GM19239 (cell line): Measurements from ENCODE around the gene INTS1.
A peak's percentile ranks its signal among the peaks of the same experiment; 100 is the strongest.

Experiments
- DNase-seq: peaks from one replicate; pipeline ENCODE4 v3.0.0; 2011; ENCODE audit warnings: low spot score; ENCODE audit not compliant: insufficient read length
- FAIRE-seq: peaks from 2 replicates; lab custom pipeline; 2011; peaks lifted over from hg19 to GRCh38; lab: Jason Lieb, UNC

INTS1 gene

DNA sequence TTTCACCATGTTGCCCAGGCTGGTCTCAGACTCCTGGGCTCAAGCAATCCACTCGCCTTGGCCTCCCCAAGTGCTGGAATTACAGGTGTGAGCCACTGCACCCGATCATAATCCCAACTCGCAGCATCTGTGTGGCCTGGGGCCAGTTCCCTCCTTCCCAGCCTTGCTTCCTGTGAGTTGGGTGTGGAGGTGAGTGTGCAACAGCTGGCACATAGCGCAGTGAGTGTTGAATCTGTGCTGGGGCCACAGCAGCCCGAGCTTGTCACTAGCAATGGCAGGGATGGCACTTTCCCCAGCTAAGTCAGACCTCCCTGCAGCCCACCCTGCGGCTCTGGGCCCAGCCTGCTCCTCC, 39.6 kb upstream of the INTS1 start:
- FAIRE-seq (no peak), DNase-seq (no peak)

DNA sequence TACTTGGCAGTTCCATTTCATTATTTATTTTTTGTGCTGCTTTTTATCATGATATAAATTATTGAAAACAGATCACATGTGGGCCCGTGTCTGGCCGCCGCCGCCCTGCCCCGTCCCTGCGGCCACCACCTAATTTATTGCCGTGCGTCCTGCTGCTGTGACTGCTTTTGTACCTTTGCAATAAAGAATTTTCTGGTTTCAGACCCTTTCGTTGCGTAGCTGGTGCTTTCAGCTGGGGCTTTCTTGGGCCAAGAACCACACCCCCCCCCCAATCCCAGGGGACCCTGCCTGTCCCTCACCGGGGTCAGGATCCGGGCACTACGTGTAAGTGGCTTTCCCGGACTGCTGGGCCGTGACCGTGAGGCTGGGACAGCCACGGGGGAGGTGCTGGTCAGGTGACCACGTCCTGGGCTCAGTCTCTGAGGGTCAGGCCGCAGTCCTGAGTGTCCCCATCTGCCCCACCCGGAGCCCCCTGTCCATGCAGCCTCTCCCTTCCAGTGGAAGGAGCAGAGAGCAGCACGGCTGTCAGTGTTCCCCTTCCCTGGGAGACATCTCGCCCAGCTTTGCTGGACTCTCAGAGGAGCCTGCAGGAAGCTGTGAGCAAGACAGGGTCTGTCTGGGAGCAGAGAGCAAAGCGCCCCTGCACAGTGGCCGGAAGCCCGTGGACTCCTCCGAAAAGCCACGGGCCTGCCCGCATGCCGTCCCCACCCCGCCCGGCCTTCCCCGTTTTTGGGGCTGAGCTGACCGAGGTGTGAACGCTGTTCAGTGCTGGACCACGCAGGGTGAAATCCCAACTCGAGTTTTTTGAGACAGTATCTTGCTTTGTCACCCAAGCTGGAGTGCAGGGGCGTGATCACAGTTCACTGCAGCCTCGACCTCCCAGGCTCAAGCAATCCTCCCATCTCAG, 38.9 kb upstream of the INTS1 start:
- FAIRE-seq = no peak
- no peak for DNase-seq

DNA sequence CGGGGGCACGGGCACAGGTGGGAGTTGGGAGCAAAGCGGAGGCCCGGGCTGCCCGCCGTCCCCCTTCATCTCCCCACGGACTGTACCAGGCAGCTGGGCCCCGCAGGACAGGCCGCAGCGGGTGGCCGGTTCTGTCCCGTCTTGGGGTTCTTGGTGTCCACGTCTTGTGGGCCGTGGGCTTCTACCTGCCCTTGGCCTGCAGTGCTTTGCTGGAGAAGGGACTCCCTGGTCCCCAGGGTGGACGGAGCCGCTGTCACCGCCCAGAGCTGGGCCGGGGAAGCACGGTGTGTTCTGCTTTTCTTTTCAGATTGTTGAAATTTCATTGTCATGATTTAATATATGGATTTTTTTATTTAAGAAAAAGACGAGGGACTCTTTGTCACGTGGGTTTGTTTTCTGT, 38.1 kb upstream of the INTS1 start:
- FAIRE-seq = no peak
- DNase-seq = no peak

DNA sequence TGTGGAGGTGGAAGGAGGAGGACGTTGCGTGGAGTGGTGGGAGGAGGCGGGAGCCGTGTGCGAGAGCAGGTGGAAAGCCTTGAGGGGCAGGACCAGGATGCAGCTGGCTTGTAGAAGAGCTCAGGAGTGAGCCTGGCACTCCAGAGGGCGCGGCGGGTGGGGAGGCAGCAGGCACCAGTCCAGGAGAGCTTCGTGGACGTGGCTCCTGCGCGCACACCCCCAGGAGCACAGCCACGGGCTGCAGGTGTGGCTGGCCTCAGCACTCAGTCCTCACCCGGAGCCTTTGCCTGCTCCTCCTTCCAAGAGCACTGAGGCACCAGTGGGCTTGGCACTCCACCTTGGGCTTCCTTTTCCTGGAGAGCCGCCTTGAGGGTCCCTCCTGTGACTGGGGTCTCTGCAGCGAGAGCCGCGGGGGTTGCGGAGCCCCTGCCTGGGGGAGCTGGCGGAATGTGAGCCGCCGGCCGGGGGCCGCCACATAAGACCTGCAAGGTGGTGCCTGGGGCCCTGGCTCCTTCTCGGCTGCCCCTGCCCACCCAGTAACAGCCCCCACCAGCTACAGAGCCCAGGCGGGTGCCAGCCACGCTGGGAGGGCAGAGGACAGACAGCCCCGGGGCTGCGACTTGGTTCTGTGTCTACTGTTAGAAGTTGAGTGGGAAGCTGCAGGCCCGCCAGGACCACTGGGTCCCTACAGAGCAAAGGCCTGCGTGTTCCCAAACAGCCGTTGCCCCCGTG, 37.4 kb upstream of the INTS1 start:
- DNase-seq = no peak
- no peak for FAIRE-seq

DNA sequence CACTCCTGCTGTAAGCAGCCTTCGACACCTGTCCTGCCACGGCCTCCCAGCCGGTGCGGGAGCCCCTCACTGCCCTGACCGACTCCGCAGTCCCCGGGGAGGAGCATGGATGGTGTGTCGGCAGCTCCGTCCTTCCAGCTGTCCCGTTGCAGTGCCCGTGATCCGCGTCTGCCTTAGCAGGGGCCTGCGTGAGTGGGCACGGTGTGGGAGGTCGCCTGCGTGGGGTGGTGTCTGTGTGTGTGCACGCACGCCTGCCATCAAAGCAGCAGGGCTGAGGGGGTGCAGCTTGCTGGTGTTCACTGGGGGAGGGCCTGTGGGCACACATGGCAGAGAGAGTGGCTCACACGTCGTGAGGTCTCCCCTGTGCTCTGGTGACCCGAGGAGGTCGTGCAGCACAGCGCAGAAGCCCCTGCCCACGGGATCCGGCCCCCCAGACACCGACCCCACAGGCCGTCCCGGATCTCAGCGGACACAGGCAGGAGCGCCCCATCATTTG, 36.6 kb upstream of the INTS1 start:
- FAIRE-seq (no peak), DNase-seq (no peak)

DNA sequence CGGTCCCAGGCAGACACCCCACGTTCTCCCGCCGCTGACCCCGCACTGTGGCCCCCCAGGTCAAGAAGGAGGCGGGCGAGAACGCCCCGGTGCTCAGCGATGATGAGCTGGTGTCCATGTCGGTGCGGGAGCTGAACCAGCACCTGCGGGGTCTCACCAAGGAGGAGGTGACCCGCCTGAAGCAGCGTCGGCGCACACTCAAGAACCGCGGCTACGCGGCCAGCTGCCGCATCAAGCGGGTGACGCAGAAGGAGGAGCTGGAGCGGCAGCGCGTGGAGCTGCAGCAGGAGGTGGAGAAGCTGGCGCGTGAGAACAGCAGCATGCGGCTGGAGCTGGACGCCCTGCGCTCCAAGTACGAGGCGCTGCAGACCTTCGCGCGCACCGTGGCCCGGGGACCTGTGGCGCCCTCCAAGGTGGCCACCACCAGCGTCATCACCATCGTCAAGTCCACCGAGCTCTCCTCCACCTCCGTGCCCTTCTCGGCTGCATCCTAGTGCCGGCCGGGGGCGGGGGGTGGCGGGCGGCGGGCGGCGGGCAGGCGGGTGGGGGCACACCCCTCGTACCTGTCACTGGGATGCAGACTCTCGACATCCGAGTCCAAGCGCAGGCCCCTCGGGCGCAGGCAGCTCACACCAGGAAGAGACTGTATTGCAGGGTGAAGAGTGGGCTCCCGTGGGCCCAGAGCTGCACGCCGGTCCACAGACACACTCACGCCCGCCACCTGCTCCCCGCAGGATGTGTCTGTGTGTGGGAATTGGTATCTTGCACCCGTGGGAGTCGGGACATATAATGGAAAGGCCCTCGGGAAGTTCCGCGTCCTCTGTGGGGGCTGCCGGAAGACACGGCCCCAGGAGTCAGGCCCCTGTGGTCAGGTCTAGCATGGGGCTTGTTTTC, 35.9 kb upstream of the INTS1 start:
- FAIRE-seq (no peak), DNase-seq (no peak)

DNA sequence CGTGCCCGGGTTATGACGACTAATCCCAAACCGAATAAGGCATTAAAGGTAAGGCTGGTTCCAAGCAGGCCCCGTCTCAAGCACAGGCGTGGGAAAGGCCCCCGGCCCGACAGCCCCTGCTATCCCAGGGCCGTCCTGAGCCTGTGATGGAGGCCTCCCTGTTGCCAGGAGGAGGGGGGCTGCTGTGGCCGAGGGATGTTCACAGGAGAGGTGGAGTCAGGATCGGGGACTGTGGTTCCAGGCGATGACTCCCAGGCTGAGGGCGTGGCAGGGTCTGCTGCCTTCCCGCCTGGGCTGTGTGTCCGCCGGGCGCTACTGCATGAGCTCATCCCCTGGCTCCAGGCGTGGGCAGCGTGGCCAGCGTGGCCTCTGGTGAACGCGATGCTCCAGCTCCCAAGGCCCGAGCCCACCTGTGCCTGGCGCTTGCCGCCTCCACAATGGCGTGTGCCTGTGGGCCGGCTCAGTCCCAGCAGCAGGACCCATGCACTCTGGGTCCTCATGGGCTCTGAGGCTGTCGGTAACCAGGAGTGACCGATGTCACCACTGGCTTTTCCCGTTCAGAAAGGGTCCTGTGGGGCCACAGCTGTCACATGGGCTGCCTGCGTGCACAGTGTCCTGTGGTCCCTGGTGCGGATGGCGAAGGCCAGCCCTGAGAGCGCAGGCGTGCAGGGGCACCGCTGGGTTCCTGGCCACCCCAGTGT, 35.1 kb upstream of the INTS1 start:
- no peak for FAIRE-seq
- no peak for DNase-seq

DNA sequence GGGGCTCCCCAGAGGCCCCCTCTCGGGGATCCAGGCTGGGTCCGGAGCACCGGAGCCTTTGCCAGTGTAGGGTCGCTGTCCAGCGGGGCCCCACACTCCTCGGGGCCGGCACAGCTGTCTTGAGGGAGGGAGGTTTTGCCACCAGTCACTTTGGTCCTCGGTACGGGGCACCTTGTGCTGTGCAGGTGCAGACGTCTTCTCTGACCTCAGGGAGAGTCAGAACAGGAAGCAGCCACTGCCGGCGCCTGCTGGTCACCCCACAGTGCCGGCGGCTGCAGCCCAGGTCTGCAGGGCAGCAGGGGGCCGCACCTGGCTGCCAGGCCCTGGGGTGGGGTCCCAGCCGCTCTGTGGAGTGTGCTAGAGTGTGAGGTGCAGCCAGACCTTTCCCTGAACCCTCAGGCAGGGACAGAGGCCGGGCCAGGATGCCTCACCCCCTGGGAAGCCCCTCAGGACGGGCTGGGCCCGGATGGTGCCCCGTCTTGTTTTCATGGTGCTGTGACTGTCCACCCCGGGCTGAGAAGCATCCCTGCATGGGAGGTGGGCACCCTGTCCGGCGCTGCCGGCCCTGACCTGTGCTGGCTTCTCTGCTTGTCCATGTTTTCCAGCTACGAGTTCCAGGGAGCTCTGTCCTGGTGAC, 34.5 kb upstream of the INTS1 start:
- no peak for FAIRE-seq
- DNase-seq = no peak

DNA sequence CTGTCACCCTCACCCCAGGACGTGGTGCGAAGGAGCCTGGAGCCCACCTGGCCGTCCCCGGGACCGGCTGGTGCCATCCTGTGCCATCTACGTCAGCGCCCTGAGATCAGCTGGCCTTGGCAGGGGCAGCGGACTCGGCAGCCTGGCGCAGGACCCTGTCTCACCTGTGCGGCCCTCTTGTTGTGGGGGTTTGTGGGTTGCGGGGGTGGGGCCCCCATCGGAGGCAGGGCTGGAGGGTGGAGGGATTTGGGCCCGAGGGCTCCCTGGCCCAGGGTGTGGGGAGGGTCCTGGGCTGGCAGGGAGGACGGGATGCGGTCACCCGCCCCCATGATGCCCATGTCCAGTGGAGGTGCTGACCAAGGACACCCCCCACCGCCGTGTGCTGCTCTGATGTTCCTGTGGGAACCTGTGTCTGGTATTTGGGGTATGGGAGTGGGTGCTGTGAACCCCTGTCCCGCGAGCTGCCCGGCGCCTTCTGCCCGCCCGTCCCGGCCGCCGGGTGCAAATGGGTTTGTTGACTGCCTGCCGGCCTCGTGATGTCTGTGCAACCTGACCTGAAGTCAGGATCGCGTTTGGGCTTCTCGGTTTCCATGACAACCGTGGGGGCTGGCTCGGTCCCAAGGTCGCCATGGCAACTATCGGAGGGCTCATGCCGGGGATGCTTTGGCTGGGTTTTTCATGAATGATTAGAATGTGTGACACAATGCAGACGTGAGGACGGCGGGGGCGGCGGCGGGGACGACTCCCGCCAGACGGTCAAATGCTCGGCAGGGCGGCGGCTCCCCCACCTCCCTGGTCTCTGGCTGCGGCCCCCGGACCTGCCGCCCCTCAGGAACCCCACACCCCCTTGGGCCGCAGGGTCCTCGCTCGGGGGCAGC, 33.6 kb upstream of the INTS1 start:
- DNase-seq = no peak
- no peak for FAIRE-seq

DNA sequence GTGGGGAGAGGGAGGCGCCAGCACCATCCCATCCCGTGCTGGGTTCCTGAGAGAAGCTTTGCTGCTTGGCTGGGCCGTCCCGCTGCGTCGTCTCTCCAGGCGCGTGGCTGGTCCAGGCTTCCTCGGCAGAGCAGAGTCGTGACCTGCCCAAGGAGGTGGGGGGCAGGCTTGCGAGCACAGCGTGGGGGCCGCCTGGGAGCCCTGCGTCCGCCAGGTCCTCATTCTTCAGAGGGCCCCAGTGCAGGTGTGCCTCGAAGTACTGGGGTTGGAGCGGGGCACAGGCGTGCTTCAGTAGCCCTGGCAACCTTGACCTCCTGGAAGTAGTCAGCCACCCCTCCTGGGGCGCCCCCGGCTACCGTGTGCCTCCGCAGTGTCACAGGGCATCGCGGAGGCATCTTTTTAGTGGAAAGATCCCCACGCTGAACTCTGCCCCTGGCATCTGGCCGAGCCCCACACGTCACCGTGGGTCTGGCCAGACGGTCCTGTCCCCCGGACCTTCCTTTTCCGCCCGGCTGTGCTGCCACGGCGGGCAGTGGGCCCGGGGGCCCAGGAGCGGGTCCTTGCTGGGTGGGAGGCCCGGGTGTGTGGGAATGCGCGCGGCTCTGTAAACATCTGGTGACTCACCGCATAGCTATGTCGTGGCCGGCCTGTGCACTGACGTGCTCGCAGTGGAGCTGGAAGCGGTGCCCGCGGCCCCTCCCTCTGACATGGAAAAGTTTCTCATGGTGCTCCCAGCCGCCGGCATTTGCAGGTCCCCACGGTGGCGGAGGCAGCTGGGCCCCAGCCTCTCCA, 32.8 kb upstream of the INTS1 start:
- FAIRE-seq = no peak
- DNase-seq = no peak

DNA sequence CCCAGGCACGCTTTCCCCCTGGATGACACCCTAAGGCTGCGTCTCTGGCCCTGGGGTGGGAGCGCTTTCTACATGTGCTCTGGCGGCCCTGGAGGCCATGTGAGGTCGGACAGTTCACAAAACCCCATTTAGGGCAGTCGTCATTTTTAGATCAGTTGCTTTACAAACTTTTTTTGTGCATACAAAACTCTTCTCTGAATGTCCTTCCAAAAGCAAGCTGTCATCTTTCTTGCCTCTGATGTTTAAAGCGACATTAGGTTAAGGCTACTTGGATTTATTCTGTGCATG, 32.2 kb upstream of the INTS1 start:
- no peak for FAIRE-seq

DNA sequence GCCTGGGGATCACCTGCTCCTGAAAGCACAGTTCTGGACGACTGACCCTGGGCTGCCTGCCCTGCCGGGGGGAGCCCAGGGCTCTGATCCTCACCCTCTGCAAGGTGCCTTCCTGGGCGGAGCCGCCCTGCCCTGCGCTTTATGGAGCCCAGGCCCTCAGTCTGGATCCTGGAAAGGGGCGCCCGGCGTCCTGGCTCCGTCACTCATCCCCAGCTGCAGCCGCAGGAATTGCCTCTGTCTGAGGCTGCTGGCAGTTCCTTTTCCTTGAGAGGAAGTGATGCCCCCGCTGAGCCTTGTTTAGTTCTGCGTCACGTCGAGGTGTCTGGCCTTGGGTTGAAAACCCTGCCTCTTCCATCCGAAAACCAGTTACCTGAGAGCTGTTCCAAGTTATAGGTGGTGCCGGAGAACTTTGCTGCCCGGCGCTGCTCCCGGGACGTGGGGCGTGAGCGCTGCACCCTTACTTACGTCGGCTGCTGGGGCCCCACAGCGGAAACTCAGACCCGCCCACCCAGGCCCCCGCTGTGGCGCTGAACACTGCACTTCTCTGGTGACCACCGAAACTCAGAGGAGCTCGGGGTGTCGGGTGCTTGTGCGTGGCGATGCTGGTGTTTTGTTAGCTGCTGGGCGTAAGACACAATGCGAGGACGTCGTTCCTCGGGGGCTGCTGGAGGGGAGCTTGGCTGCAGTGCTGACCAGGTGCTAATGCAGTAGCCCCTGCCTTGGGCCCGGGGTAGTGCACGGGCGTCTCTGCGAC, 31.7 kb upstream of the INTS1 start:
- DNase-seq (no peak), FAIRE-seq (no peak)

More for the DNA sequence above, 32.2 kb upstream of the INTS1 start:
- DNase-seq = no peak

DNA sequence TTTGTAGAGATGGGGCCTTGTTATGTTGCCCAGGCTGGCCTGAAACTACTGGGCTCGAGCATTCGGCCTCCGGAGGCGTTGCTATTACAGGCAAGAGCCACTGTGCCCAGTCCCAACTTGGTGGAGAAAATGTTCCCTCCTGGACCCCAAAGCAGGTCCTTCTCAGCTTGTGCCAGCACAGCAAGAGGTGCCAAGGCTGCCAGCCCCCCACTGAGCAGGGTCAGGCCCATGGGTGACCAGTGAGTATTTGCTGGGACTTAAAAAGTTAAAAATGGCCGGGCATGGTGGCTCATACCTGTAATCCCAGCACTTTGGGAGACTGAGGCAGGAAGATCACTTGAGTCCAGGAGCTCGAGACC, 30.9 kb upstream of the INTS1 start:
- DNase-seq = no peak
- no peak for FAIRE-seq

DNA sequence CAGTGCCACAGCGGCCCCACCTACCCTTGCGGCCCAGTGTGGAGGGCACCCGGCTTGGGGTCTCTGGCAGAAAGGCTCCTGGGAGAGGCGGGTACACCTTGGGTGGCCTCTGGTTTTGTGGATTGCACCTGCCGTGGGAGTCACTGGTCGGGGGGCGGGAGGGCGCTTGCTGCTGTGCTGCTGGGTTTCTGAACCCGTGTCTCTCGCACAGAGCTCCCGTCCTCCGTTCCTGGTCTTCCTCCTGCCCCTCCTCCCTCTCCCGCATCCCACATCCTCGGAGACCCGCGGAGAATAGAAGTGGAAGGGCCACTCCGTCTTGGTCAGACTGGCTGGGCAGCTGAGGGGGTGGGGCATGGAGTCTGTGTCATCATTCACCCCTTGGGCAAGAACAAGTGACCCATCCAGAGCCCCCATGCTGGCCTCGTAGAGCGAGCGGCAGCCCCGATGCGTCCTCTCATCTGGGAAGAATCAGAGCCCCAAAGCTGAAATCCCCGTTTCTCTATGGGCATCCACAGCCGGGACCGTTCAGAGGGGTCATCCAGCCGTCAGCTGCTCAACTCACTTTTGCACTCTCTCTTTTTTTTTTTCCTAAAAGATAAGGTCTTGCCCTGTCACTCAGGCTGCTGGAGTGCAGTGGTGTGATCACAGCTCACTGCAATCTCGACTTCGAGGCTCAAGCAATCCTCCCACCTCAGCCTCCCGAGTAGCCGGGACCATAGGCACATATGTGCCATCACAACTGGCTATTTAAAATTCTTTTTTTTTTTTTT, 30.3 kb upstream of the INTS1 start:
- FAIRE-seq (no peak), DNase-seq (no peak)

DNA sequence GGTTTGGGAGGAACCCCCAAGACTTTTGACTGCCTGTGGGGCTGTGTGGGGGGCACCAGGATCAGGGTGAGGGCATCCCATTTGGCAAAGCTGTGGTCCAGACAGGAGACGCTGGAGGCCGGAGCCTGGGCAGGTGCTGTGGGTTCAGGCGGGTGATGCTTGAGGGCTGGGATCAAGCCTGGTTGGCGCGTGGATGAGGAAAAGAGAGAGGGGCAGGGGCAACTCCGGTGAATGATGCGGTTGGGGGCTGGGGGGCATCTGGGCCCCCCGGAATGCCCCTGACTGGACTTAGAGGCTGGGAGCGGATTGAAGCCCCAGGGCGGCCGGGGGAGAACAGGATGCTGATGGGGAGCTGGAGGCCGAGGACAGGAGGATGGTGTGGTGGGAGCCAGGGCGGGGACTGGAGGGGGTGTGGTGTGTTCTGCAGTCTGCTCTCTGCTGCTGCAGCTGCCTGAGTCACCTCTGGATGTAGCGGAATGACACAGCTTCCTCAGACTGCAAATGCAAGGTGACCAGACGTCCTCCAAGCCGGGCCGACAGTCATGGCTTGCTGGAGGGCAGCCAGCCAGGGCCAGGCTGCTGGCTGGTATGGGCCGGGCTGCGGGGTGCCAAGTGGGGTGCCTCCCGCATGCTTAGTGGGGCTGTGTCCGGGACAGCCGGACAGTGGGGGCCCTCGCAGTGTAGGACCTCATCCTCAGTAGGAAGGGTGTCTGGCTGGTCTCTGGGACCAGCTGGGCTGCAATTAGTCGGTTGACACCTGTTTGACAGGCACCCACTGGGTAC, 29.5 kb upstream of the INTS1 start:
- peak; percentile 75 for DNase-seq
- FAIRE-seq = no peak

DNA sequence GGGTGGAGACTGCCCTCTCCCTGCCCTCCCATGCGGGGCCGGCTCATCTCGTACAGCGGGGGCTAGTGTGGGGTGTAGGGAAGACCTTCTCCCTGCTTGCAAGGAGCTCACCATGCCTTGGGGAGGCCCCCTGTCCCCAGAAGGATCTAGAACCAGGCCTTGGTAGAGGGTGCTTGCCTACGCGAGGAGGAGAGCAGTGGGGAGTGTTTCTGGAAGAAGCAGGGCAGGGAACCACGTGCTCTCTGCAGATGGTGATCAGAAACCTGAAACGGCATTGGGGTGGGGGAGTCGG, 29.0 kb upstream of the INTS1 start:
- FAIRE-seq = no peak

More for the DNA sequence above, 29.0 kb upstream of the INTS1 start:
- DNase-seq = no peak
